ENCODE data around the gene SPRYD7. TPM values are rescaled to one million over a fixed set of nuclear protein-coding genes. Genes with fewer than 3 reads are reported as not detected.

The SPRYD7 gene
- total RNA-seq, 1 donor from 2014 or later = 8.7 TPM

Other genes starting within 250 kb of the SPRYD7 start
- 18.8 and 26.3 TPM in 2 replicates for gene EBPL, start 244.9 kb downstream of the SPRYD7 start, total RNA-seq
- 33.0 and 35.8 TPM in 2 replicates for gene KPNA3, start 143.7 kb downstream of the SPRYD7 start, total RNA-seq
- gene TRIM13, start 60.7 kb upstream of the SPRYD7 start, total RNA-seq = 26.4 and 31.6 TPM in 2 replicates
- 2.8 TPM in 1 of 2 replicates, not detected in the other for gene KCNRG, start 79.1 kb upstream of the SPRYD7 start, total RNA-seq